Adrenal gland (tissue), 12 donors: ENCODE data around the gene C1QTNF1. TPM values are rescaled to one million over a fixed set of nuclear protein-coding genes. Genes with fewer than 3 reads are reported as not detected.
A peak's percentile ranks its signal among the peaks of the same experiment; 100 is the strongest.

ENCODE experiments used
- DNase-seq, 7 donors: peaks; one replicate each; pipeline ENCODE4 v3.0.0-alpha.2; 2019 to 2020
- H3K27ac ChIP-seq, 5 donors: fragments of 200-600 bp; sonication (generic) in 4 of 5; 1 replicate in 3 of 5; 2 replicates in 2 of 5; pipeline versions ENCODE4 v1.5.1 to v1.8.0; 2016 to 2020; ENCODE audit warnings: mild to moderate bottlenecking in 1 of 5
- H3K27me3 ChIP-seq: fragments of 200-600 bp; 2 replicates; pipeline ENCODE4 v1.8.0; 2021
- H3K36me3 ChIP-seq, 2 donors: fragments of 200-600 bp; replicated peaks in 1 of 2; 1 replicate in 1 of 2; 2 replicates in 1 of 2; pipeline versions ENCODE4 v1.5.1 to v1.8.0; 2018 to 2022
- H3K4me1 ChIP-seq, 2 donors: fragments of 200-600 bp; replicated peaks in 1 of 2; 1 replicate in 1 of 2; 2 replicates in 1 of 2; pipeline versions ENCODE4 v1.5.1 to v1.8.0; 2018 to 2021
- H3K4me3 ChIP-seq, 4 donors: fragments of 200-600 bp; sonication (generic) in 3 of 4; one replicate each; pipeline ENCODE4 v1.5.1; 2016 to 2018
- H3K9me3 ChIP-seq, 3 donors: fragments of 200-600 bp; sonication (generic) in 1 of 3; replicated peaks in 1 of 3; 1 replicate in 2 of 3; 2 replicates in 1 of 3; pipeline versions ENCODE4 v1.5.1 to v1.8.0; 2016 to 2021
- CTCF ChIP-seq, 6 experiments: fragments of 450-650 bp in 4 of 6; fragments of 200-600 bp in 2 of 6; sonication (generic) in 1 of 6; IDR thresholded peaks; 1 replicate in 5 of 6; 2 replicates in 1 of 6; pipeline versions ENCODE4 v1.5.1 to v1.8.0; 2016 to 2021; ENCODE audit warnings: antibody characterized with exemption in 6 of 6, mild to moderate bottlenecking in 2 of 6, moderate library complexity in 1 of 6
- POLR2A ChIP-seq, 2 donors: fragments of 450-650 bp; IDR thresholded peaks; one replicate each; pipeline ENCODE4 v1.6.1; 2017; ENCODE audit warnings: antibody characterized with exemption in 2 of 2, mild to moderate bottlenecking in 2 of 2, moderate library complexity in 1 of 2
- WGBS, 4 donors: extraction: QIAGEN DNeasy Blood & Tissue Kit in 2 of 4; methylation state at CpG; one replicate each; pipeline versions ENCODE4 v1.1.5 to v1.1.7; 2013 to 2017; 5-methylcytosine and 5-hydroxymethylcytosine counted together
- intact Hi-C, 2 donors: fragments of 100-400 bp; cut with DNase I; formaldehyde crosslinking; loops; one replicate each; pipeline versions ENCODE4 v1.14.1 to v1.15.0; 2022 to 2023
- polyA plus RNA-seq, 3 donors: library from polyadenylated mRNA; stranded (reverse); fragments of 200-250 nt in 2 of 3; fragments of 350-450 nt in 1 of 3; fragmentation: Illumina TruSeq in 1 of 3; extraction: RNeasy Lipid Tissue Mini Kit (QIAGEN cat#74804) in 1 of 3; gene quantifications; one replicate each; pipeline ENCODE4 v1.2.3, GENCODE V29; 2013 to 2014
- total RNA-seq, 9 donors: library from RNA; depleted of rRNA in 4 of 9; stranded (reverse); fragments of >200 nt in 4 of 9; fragments of 120-200 nt in 1 of 9; fragmentation: NEBNext Ultra II Directional in 1 of 9; extraction: Animal tissue kit (Norgen Biotek cat#: 25700) in 1 of 9; gene quantifications; one replicate each; pipeline versions ENCODE4 v1.1.0 to v1.2.4, GENCODE V29; 2013 to 2023
- donor health status: healthy with polysubstance abuse.
- donor health status: Bipolar disorder and iron deficiency.
- donor health status: DM: yes; HTN: yes; CAD: no.
- donor health status: DM: no; HTN: no; CAD: no.
- donor health status: DM: no; HTN: no; CAD: no.
- donor health status: DM: yes; HTN: yes; CAD: no.

C1QTNF1 gene
- total and polyA plus RNA-seq, 12 donors, result 17.2 to 175 (median 120) TPM

- peak in 6 of 7 donors; percentile 60 to 85 (median 76) for DNase-seq
- 10 to 17% (median 14%) methylated on average over 6 of the region's 6 CpGs for WGBS, 4 donors
- peak overlapping the region; percentile 48 to 92 (median 84) for H3K27ac ChIP-seq
- H3K4me3 ChIP-seq, result peak overlapping the region in 1 of 4 donors; percentile 52
- intact Hi-C loops, result no loop called here
- H3K27me3 ChIP-seq, result no peaks in the 10 kb centered on the region
- peak; percentile 19 to 52 (median 46) for TF ChIP-seq CTCF (IDR thresholded peaks at IDR 0.05)
- peak in 1 of 2 donors; percentile 58 for TF ChIP-seq POLR2A (IDR thresholded peaks at IDR 0.05)
- peaks cover 20 to 24% of the 10 kb centered on the region in 2 donors for H3K4me1 ChIP-seq
- H3K9me3 ChIP-seq, result no peaks in the 10 kb centered on the region
- peaks cover 0 to 1% of the 10 kb centered on the region in 2 donors for H3K36me3 ChIP-seq
These were observed 37.8 kb upstream of the C1QTNF1 start for GRCh38 chr17:78986048-78986648.

- Histone ChIP-seq H3K9me3 (no peaks in the 10 kb centered on the region), H3K27ac (peak overlapping the region; percentile 48 to 92 (median 84)), H3K4me3 (peak overlapping the region in 1 of 4 donors; percentile 52), H3K4me1 (peaks cover 20 to 24% of the 10 kb centered on the region in 2 donors), H3K27me3 (no peaks in the 10 kb centered on the region), H3K36me3 (peaks cover 0 to 8% of the 10 kb centered on the region in 2 donors)
- intact Hi-C loops, result no loop called here
- peak in 2 of 7 donors; percentile 15 to 41 for DNase-seq
- WGBS, 4 donors, result 4 to 11% (median 5%) methylated on average over 15 of the region's 15 CpGs
- TF ChIP-seq POLR2A (IDR thresholded peaks at IDR 0.05) (peak in 1 of 2 donors; percentile 51), CTCF (IDR thresholded peaks at IDR 0.05) (no peak)
These were observed 37.2 kb upstream of the C1QTNF1 start for GRCh38 chr17:78986649-78987328.

GRCh38 chr17:78988152-78988551 is 35.8 kb upstream of the C1QTNF1 start:
- 36 to 54% (median 40%) methylated on average over 6 of the region's 6 CpGs for WGBS, 4 donors
- TF ChIP-seq POLR2A (IDR thresholded peaks at IDR 0.05) (no peak), CTCF (IDR thresholded peaks at IDR 0.05) (no peak)

GRCh38 chr17:78990349-78991016 is 33.5 kb upstream of the C1QTNF1 start:
- WGBS, 4 donors, result 94 to 97% (median 95%) methylated on average over 21 to 29 of the region's 29 CpGs
- Histone ChIP-seq H3K27me3 (no peaks in the 10 kb centered on the region), H3K27ac (no peak overlapping the region), H3K36me3 (peaks cover 0 to 31% of the 10 kb centered on the region in 2 donors), H3K4me3 (no peak overlapping the region), H3K9me3 (no peaks in the 10 kb centered on the region), H3K4me1 (peaks cover 20 to 32% of the 10 kb centered on the region in 2 donors)
- intact Hi-C loops, result loop anchor here in 1 of 2 donors (5.0 kb wide), 1 partner anchor 52 kb away; no protein-coding TSS in a partner anchor
- DNase-seq, result no peak
- TF ChIP-seq CTCF (IDR thresholded peaks at IDR 0.05) (no peak), POLR2A (IDR thresholded peaks at IDR 0.05) (no peak)

More at GRCh38 chr17:78988152-78988551, 35.8 kb upstream of the C1QTNF1 start:
- H3K4me3 ChIP-seq, result no peak overlapping the region
- no peaks in the 10 kb centered on the region for H3K9me3 ChIP-seq
- H3K36me3 ChIP-seq, result peaks cover 0 to 18% of the 10 kb centered on the region in 2 donors
- DNase-seq, result no peak
- intact Hi-C loops, result no loop called here
- no peaks in the 10 kb centered on the region for H3K27me3 ChIP-seq
- H3K27ac ChIP-seq, result no peak overlapping the region
- peaks cover 20 to 24% of the 10 kb centered on the region in 2 donors for H3K4me1 ChIP-seq
